HG03103 (cell line): Measurements from ENCODE around the gene ZNF224.
"Not testable (repeated sequence)": the region's sequence is repeated elsewhere in the genome, so short reads cannot be mapped to it uniquely, and the experiment has no call there.

Experiments used
- ATAC-seq: cut with Tn5 transposase; IDR thresholded peaks from one replicate; pipeline ENCODE4 v1.9.1; 2021; ENCODE audit warnings: low read depth; ENCODE audit not compliant: unreplicated experiment

Gene ZNF224

GRCh38 chr19:44121162-44121561, 27.0 kb downstream of the ZNF224 start:
- not testable (repeated sequence) for ATAC-seq

- no peak for ATAC-seq
Measured at GRCh38 chr19:44131955-44132354, 37.8 kb downstream of the ZNF224 start.

GRCh38 chr19:44141191-44142058, 47.3 kb downstream of the ZNF224 start, which contains the start of gene ZNF234:
Gene ZNF234 (plus strand): TSS chr19:44141554. CDS start chr19:44144633, 3,079 bp downstream.
- ATAC-seq: no peak

GRCh38 chr19:44142059-44142433, 47.9 kb downstream of the ZNF224 start:
- ATAC-seq: no peak

- no peak for ATAC-seq
Measured at GRCh38 chr19:44149776-44150175, 55.6 kb downstream of the ZNF224 start.

GRCh38 chr19:44151491-44151890, 57.3 kb downstream of the ZNF224 start:
- no peak for ATAC-seq

- ATAC-seq: no peak
Measured at GRCh38 chr19:44156475-44156874, 62.3 kb downstream of the ZNF224 start.
